Prostate gland (tissue), 2 donors: ENCODE results near the gene ZCCHC10.

Source experiments
- POLR2A ChIP-seq: fragments of 450-650 bp; IDR thresholded peaks from one replicate; pipeline ENCODE4 v1.6.1; 2016; ENCODE audit warnings: antibody characterized with exemption, mild to moderate bottlenecking
- TF ChIP-seq, protein P1 (sequence below), 4 experiments: fragments of 200-600 bp in 2 of 4; fragments of 450-650 bp in 2 of 4; sonication (generic) in 2 of 4; IDR thresholded peaks; 1 replicate in 3 of 4; 2 replicates in 1 of 4; pipeline ENCODE4 v1.5.1; 2016 to 2019; ENCODE audit warnings: antibody characterized with exemption in 4 of 4, mild to moderate bottlenecking in 2 of 4, moderate library complexity in 2 of 4

DNA sequence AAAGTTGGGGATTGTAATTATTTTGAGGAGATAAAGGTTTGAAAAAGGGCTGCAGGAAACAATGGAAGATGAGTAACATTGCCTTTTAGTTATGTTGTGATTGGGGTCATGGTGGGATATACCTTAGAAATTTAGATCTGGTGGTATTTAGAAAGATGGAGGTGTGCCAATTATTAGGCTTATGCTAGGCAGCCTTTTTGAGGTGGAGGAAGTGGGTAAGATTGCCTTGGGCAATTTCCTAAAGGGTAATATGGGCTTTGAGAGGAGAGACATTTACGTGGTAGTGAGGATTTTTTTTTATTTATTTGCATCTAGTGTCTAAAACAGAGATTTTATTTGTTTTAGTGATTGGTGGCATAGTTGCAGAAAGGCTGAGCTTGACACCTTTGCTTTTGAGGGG lies 35.9 kb upstream of the ZCCHC10 start:
- TF ChIP-seq, protein P1, sequence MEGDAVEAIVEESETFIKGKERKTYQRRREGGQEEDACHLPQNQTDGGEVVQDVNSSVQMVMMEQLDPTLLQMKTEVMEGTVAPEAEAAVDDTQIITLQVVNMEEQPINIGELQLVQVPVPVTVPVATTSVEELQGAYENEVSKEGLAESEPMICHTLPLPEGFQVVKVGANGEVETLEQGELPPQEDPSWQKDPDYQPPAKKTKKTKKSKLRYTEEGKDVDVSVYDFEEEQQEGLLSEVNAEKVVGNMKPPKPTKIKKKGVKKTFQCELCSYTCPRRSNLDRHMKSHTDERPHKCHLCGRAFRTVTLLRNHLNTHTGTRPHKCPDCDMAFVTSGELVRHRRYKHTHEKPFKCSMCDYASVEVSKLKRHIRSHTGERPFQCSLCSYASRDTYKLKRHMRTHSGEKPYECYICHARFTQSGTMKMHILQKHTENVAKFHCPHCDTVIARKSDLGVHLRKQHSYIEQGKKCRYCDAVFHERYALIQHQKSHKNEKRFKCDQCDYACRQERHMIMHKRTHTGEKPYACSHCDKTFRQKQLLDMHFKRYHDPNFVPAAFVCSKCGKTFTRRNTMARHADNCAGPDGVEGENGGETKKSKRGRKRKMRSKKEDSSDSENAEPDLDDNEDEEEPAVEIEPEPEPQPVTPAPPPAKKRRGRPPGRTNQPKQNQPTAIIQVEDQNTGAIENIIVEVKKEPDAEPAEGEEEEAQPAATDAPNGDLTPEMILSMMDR (IDR thresholded peaks at IDR 0.05): no peak
- TF ChIP-seq POLR2A: no peak
